ENCODE data around the gene SETD3. TPM values are rescaled to one million over a fixed set of nuclear protein-coding genes. Genes with fewer than 3 reads are reported as not detected.

The SETD3 gene
- total and polyA plus RNA-seq, 2 experiments from 2014 or later, result 40.7 to 68.0 TPM

- peaks cover 6% of the 10 kb centered on the region for H3K4me1 ChIP-seq (ENCODE audit: insufficient read depth)
- H3K79me2 ChIP-seq (replicated peaks; ENCODE audit: insufficient read depth), result no peaks in the 10 kb centered on the region
- Mint-ChIP-seq H3K27me3 (ENCODE audit: insufficient read depth, low read depth, poor library complexity) (peaks cover 9% of the 10 kb centered on the region), H3K27ac (no peak overlapping the region), H3K4me1 (peaks cover 17% of the 10 kb centered on the region), H3K36me3 (ENCODE audit: low read depth) (peaks cover 46% of the 10 kb centered on the region), H3K9me3 (no peaks in the 10 kb centered on the region), H3K4me3 (no peak overlapping the region)
- no peaks in the 10 kb centered on the region for H3K9me2 ChIP-seq (ENCODE audit: insufficient read depth)
- no peak for TF ChIP-seq ETS1 (IDR thresholded peaks at IDR 0.05)
- no peak for TF ChIP-seq REST (IDR thresholded peaks at IDR 0.05; ENCODE audit: unreplicated experiment)
- no peak for TF ChIP-seq EZH2 (IDR thresholded peaks at IDR 0.05; ENCODE audit: low read depth, unreplicated experiment)
- no peak for TF ChIP-seq ZNF114 (CRISPR knock-in tag; IDR thresholded peaks at IDR 0.05)
- TF ChIP-seq CREB1 (CRISPR knock-in tag; IDR thresholded peaks at IDR 0.05; ENCODE audit: low read depth), result no peak
- no peak for DNase-seq (ENCODE audit: low spot score)
- no peak overlapping the region for H2AFZ ChIP-seq
- peaks cover 7% of the 10 kb centered on the region; the same call in 1 of the 2 replicates for H3F3A ChIP-seq (replicated peaks; ENCODE audit: low read depth)
- H3K27ac ChIP-seq (ENCODE audit: low read depth), result peak overlapping the region; percentile 55; the same call in 1 of the 2 replicates
- H3K4me3 ChIP-seq, result no peak overlapping the region
- 0 out of 2 replicates have a peak overlapping the region, but pooled peaks have one; percentile 55 for H3K4me2 ChIP-seq
- no peak for ATAC-seq
- H3K36me3 ChIP-seq (ENCODE audit: insufficient read depth), result peaks cover 16% of the 10 kb centered on the region
- no peaks in the 10 kb centered on the region for H3K27me3 ChIP-seq (ENCODE audit: insufficient read depth)
- peaks cover 3% of the 10 kb centered on the region; the same call in 1 of the 2 replicates for H4K20me1 ChIP-seq (replicated peaks; ENCODE audit: insufficient read depth)
Measured at GRCh38 chr14:99510556-99511139, 30.0 kb upstream of the SETD3 start.

GRCh38 chr14:99509871-99510555 is 29.4 kb upstream of the SETD3 start:
- Histone ChIP-seq H3K4me3 (no peak overlapping the region), H3K27me3 (ENCODE audit: insufficient read depth) (no peaks in the 10 kb centered on the region), H3K4me2 (no peak overlapping the region), H4K20me1 (replicated peaks; ENCODE audit: insufficient read depth) (peaks cover 3% of the 10 kb centered on the region; the same call in 1 of the 2 replicates), H3K79me2 (replicated peaks; ENCODE audit: insufficient read depth) (no peaks in the 10 kb centered on the region), H3K9me2 (ENCODE audit: insufficient read depth) (no peaks in the 10 kb centered on the region), H3K4me1 (ENCODE audit: insufficient read depth) (peaks cover 6% of the 10 kb centered on the region), H2AFZ (no peak overlapping the region), H3K36me3 (ENCODE audit: insufficient read depth) (peaks cover 16% of the 10 kb centered on the region), H3K27ac (ENCODE audit: low read depth) (no peak overlapping the region), H3F3A (replicated peaks; ENCODE audit: low read depth) (peaks cover 7% of the 10 kb centered on the region; the same call in 1 of the 2 replicates)
- no peak for DNase-seq (ENCODE audit: low spot score)
- Mint-ChIP-seq H3K4me3 (no peak overlapping the region), H3K9me3 (no peaks in the 10 kb centered on the region), H3K4me1 (peaks cover 17% of the 10 kb centered on the region), H3K27me3 (ENCODE audit: insufficient read depth, low read depth, poor library complexity) (peaks cover 9% of the 10 kb centered on the region), H3K36me3 (ENCODE audit: low read depth) (peaks cover 52% of the 10 kb centered on the region), H3K27ac (no peak overlapping the region)
- no peak; the same call in 2 of the 3 replicates for ATAC-seq
- TF ChIP-seq JUNB (IDR thresholded peaks at IDR 0.05; ENCODE audit: unreplicated experiment) (no peak), ZNF462 (CRISPR knock-in tag; IDR thresholded peaks at IDR 0.05) (no peak), STAT1 (IDR thresholded peaks at IDR 0.05; ENCODE audit: unreplicated experiment) (no peak)
